Tibial nerve (tissue), 4 donors: ENCODE measurements around the gene RIMOC1. TPM values are rescaled to one million over a fixed set of nuclear protein-coding genes. Genes with fewer than 3 reads are reported as not detected.

ENCODE experiments used
- DNase-seq, 2 donors: peaks; one replicate each; pipeline ENCODE4 v3.0.0-alpha.2; 2019; ENCODE audit warnings: low spot score in 2 of 2
- H3K27ac ChIP-seq, 4 donors: fragments of 200-600 bp; sonication (generic) in 3 of 4; one replicate each; pipeline ENCODE4 v1.5.1; 2017 to 2019; ENCODE audit warnings: mild to moderate bottlenecking in 1 of 4
- H3K27me3 ChIP-seq, 2 donors: fragments of 200-600 bp; sonication (generic) in 1 of 2; one replicate each; pipeline versions ENCODE4 v1.5.1 to v1.6.0; 2017 to 2019
- H3K36me3 ChIP-seq, 3 donors: fragments of 200-600 bp; sonication (generic); one replicate each; pipeline ENCODE4 v1.5.1; 2018 to 2019
- H3K4me1 ChIP-seq, 4 donors: fragments of 200-600 bp; sonication (generic) in 3 of 4; one replicate each; pipeline ENCODE4 v1.5.1; 2017 to 2019
- H3K4me3 ChIP-seq, 4 donors: fragments of 200-600 bp; sonication (generic) in 3 of 4; one replicate each; pipeline ENCODE4 v1.5.1; 2017 to 2019; ENCODE audit warnings: mild to moderate bottlenecking in 1 of 4, moderate library complexity in 1 of 4
- H3K9me3 ChIP-seq, 4 donors: fragments of 200-600 bp; sonication (generic) in 3 of 4; one replicate each; pipeline ENCODE4 v1.5.1; 2017 to 2019
- CTCF ChIP-seq, 5 experiments: fragments of 200-600 bp in 3 of 5; fragments of 450-650 bp in 2 of 5; sonication (generic) in 3 of 5; IDR thresholded peaks; one replicate each; pipeline ENCODE4 v1.5.1; 2016 to 2019; ENCODE audit warnings: antibody characterized with exemption in 5 of 5, mild to moderate bottlenecking in 3 of 5, moderate library complexity in 2 of 5
- EP300 ChIP-seq, 2 donors: sonication (generic); formaldehyde crosslinking; IDR thresholded peaks; one replicate each; pipeline ENCODE4 v1.6.1; 2017; ENCODE audit warnings: antibody characterized with exemption in 2 of 2, mild to moderate bottlenecking in 1 of 2
- POLR2A ChIP-seq, 2 donors: fragments of 450-650 bp; IDR thresholded peaks; one replicate each; pipeline ENCODE4 v1.6.1; 2017; ENCODE audit warnings: antibody characterized with exemption in 2 of 2, mild to moderate bottlenecking in 2 of 2, moderate library complexity in 2 of 2
- WGBS, 2 donors: methylation state at CpG; one replicate each; pipeline ENCODE4 v1.1.5; 2018; 5-methylcytosine and 5-hydroxymethylcytosine counted together
- total RNA-seq, 4 donors: library from RNA; depleted of rRNA; stranded (reverse); fragments of >200 nt; gene quantifications; one replicate each; pipeline ENCODE4 v1.1.0, GENCODE V29; 2016

The RIMOC1 gene
- total RNA-seq, 4 donors from 2014 or later: 12.3 to 23.4 (median 18.0) TPM

- no peak for DNase-seq
- Histone ChIP-seq H3K4me3 (no peak overlapping the region), H3K9me3 (no peaks in the 10 kb centered on the region), H3K4me1 (no peaks in the 10 kb centered on the region), H3K36me3 (no peaks in the 10 kb centered on the region), H3K27me3 (no peaks in the 10 kb centered on the region), H3K27ac (no peak overlapping the region)
- no peak for TF ChIP-seq CTCF (IDR thresholded peaks at IDR 0.05)
- TF ChIP-seq POLR2A (IDR thresholded peaks at IDR 0.05): no peak
- TF ChIP-seq EP300 (IDR thresholded peaks at IDR 0.05): no peak
Measured at GRCh38 chr5:41885286-41885685, 18.9 kb upstream of the RIMOC1 start.

GRCh38 chr5:41891066-41891707, 13.0 kb upstream of the RIMOC1 start:
- Histone ChIP-seq H3K9me3 (no peaks in the 10 kb centered on the region), H3K36me3 (no peaks in the 10 kb centered on the region), H3K4me3 (no peak overlapping the region), H3K27me3 (peaks cover 0 to 4% of the 10 kb centered on the region in 2 donors), H3K27ac (no peak overlapping the region), H3K4me1 (no peaks in the 10 kb centered on the region)
- no peak for TF ChIP-seq EP300 (IDR thresholded peaks at IDR 0.05)
- TF ChIP-seq CTCF (IDR thresholded peaks at IDR 0.05): no peak
- TF ChIP-seq POLR2A (IDR thresholded peaks at IDR 0.05): no peak
- 54 to 56% methylated on average over 2 of the region's 2 CpGs for WGBS, 2 donors
- no peak for DNase-seq

- no peaks in the 10 kb centered on the region for H3K9me3 ChIP-seq
- H3K4me3 ChIP-seq: no peak overlapping the region
- no peak for DNase-seq
- H3K27ac ChIP-seq: no peak overlapping the region
- no peaks in the 10 kb centered on the region for H3K4me1 ChIP-seq
- no peak for TF ChIP-seq CTCF (IDR thresholded peaks at IDR 0.05)
- TF ChIP-seq EP300 (IDR thresholded peaks at IDR 0.05): no peak
- TF ChIP-seq POLR2A (IDR thresholded peaks at IDR 0.05): no peak
- H3K36me3 ChIP-seq: no peaks in the 10 kb centered on the region
- peaks cover 0 to 4% of the 10 kb centered on the region in 2 donors for H3K27me3 ChIP-seq
Measured at GRCh38 chr5:41892031-41892430, 12.1 kb upstream of the RIMOC1 start.

- Histone ChIP-seq H3K4me1 (no peaks in the 10 kb centered on the region), H3K27ac (no peak overlapping the region), H3K4me3 (no peak overlapping the region), H3K36me3 (no peaks in the 10 kb centered on the region), H3K9me3 (no peaks in the 10 kb centered on the region), H3K27me3 (peaks cover 0 to 4% of the 10 kb centered on the region in 2 donors)
- TF ChIP-seq EP300 (IDR thresholded peaks at IDR 0.05): no peak
- no peak for TF ChIP-seq CTCF (IDR thresholded peaks at IDR 0.05)
- no peak for TF ChIP-seq POLR2A (IDR thresholded peaks at IDR 0.05)
- WGBS, 2 donors: 73 to 84% methylated on average over 3 of the region's 3 CpGs
- DNase-seq: no peak
Measured at GRCh38 chr5:41893074-41893851, 10.9 kb upstream of the RIMOC1 start.

GRCh38 chr5:41896230-41896629, 7.9 kb upstream of the RIMOC1 start:
- no peaks in the 10 kb centered on the region for H3K36me3 ChIP-seq
- no peak overlapping the region for H3K27ac ChIP-seq
- H3K27me3 ChIP-seq: peaks cover 0 to 4% of the 10 kb centered on the region in 2 donors
- no peak overlapping the region for H3K4me3 ChIP-seq
- no peak for TF ChIP-seq POLR2A (IDR thresholded peaks at IDR 0.05)
- TF ChIP-seq EP300 (IDR thresholded peaks at IDR 0.05): no peak
- TF ChIP-seq CTCF (IDR thresholded peaks at IDR 0.05): no peak
- WGBS, 2 donors: 69 to 70% methylated on average over 2 of the region's 2 CpGs
- no peaks in the 10 kb centered on the region for H3K9me3 ChIP-seq
- DNase-seq: no peak
- H3K4me1 ChIP-seq: no peaks in the 10 kb centered on the region
